ENCODE measurements around the gene CDC123. TPM values are rescaled to one million over a fixed set of nuclear protein-coding genes. Genes with fewer than 3 reads are reported as not detected.
"Not testable (repeated sequence)": the region's sequence is repeated elsewhere in the genome, so short reads cannot be mapped to it uniquely, and the experiment has no call there.

Gene CDC123
- total RNA-seq, 1 donor from 2014 or later, result 146 TPM

DNA sequence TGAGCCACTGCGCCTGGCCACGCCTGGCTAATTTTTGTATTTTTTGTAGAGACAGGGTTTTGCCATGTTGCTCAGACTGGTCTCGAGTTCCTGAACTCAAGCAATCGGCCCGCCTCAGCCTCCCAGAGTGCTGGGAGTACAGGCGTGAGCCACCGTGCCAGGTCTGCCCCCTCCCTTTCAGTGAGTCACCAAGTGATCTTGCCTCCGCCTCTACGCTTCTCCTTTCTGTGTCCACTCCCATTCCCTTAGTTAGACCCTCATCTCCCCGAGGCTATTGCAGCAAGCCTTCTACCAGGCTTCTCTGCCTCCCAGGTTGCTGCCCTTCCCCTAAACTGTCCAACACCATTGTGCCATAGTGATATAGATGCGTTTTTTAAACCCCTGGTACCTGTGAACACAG, 32.9 kb downstream of the CDC123 start:
- no peak for DNase-seq (ENCODE audit: low spot score in 2 of 2)

DNA sequence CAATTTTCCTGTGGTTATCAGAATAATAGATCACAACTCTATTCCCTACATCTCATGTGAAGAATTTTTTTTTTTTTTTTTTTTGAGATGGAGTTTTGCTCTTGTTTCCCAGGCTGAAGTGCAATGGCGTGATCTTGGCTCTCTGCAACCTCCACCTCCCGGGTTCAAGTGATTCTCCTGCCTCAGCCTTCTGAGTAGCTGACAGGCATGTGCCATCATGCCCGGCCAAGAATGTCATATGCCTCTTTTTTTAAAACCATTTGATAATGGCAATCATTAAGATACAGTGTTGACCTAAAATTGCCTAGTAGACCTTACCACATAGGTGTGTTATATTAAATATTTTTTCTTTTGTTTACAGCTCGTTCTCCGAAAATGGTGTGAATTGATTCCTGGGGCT, 38.7 kb downstream of the CDC123 start:
- FAIRE-seq; DNase-seq (ENCODE audit: low spot score in 2 of 2): not testable (repeated sequence)

More for the DNA sequence above, 32.9 kb downstream of the CDC123 start:
- no peak for FAIRE-seq

DNA sequence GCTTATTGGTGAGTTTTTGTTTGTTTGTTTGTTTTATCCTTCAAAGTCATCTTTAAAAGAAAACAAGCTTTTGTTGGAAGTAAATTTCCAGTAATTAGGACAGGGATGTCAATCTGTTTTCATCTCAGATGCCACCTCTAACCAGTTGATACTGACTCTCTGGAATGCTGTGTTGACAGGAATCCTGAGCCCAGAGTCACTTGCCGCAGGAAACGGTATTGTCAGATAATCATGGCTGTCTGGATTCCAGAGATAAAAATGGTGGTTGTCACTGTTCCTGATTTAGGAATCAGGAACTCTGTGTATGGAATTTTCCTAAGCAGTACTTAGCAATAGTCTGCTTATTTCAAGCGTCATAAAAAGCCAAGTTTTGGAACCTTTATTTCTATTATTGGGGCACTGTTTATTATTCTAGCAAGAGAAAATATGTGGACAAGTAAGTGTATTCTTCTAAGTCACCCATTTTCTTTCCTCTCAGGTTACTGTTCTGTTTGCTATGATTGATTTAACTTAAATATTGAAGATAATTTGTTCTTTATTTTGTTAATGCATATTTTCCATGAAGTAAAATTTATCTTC, 39.2 kb downstream of the CDC123 start:
- DNase-seq (ENCODE audit: low spot score in 2 of 2) (no peak), FAIRE-seq (no peak)

DNA sequence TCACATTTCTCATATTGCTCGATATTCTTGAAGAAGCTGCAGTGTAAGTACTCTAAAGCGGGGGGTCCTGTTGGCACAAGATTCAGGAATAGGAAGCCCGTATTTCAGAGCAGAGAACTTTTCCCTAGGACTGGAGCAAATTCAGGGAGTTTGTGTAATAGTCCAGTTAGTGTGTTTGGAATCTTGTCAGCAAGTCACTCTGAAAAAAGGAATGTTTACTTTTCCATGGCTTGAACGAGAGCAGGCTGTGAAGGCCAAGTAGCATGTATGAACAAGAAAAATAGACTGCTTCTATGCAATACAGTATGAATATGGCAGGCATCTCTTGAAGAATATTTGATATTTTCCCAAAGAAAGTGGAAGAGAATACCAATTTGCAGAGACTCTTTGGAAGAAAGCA, 39.8 kb downstream of the CDC123 start:
- FAIRE-seq (no peak), DNase-seq (ENCODE audit: low spot score in 2 of 2) (no peak)

DNA sequence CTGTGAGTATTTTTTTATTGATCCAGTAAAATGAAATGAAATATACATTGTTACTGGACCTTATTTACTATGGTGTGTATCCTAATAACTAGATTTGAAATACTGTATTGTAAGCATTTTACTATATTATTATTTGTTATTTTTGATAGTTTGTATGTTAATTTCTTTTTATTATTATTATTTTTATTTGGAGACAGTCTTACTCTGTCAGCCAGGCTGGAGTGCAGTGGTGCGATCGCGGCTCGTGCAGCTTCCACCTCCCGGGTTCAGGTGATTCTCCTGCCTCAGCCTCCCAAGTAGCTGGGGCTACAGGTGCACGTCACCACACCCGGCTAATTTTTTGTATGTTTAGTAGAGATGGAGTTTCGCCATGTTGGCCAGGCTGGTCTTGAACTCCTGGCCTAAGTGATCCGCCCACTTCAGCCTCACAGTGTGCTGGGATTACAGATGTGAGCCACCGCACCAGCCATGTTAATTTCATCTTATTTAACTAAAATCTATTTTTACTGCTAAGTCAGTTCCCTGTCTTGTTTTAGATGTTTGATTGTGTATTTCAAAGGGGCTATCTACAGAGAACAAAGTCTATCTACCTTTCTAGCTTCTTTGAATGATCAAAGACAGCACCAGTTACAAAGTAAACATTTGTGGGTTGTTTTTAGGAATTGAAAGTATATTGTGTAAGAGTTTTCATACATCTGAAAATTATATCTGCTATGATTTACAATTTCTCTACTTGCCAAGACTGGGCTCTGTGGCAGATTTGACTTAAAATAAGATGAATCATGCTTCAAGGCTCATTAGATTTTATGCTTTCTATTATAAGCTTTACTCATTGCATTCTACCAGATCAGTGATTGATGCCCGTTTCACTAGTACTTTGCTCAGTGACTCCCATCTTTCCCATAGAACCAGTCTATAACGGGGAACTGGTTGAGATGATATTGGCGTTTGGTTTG, 41.6 kb downstream of the CDC123 start:
- peak; percentile 3 for FAIRE-seq
- no peak for DNase-seq (ENCODE audit: low spot score in 2 of 2)

DNA sequence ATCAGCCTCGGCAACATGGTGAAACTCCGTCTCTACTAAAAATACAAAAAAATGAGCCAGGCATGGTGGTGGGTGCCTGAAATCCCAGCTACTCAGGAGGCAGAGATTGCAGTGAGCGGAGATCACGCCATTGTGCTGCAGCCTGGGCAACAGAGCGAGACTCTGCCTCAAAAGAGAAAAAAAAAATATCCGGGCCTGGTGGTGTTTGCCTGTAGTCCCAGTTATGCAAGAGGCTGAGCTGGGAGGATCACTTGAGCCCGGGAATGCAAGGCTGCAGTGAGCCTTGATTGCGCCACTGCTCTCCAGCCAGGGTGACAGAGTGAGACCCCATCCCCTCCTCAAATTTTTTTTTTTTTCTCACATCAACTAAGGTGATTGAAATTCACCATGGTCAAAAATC, 42.8 kb downstream of the CDC123 start:
- FAIRE-seq, result no peak
- DNase-seq (ENCODE audit: low spot score in 2 of 2), result no peak

- no peak for FAIRE-seq
- DNase-seq (ENCODE audit: low spot score in 2 of 2), result no peak
These were observed 46.0 kb downstream of the CDC123 start for GRCh38 chr10:12241810-12242529.

DNA sequence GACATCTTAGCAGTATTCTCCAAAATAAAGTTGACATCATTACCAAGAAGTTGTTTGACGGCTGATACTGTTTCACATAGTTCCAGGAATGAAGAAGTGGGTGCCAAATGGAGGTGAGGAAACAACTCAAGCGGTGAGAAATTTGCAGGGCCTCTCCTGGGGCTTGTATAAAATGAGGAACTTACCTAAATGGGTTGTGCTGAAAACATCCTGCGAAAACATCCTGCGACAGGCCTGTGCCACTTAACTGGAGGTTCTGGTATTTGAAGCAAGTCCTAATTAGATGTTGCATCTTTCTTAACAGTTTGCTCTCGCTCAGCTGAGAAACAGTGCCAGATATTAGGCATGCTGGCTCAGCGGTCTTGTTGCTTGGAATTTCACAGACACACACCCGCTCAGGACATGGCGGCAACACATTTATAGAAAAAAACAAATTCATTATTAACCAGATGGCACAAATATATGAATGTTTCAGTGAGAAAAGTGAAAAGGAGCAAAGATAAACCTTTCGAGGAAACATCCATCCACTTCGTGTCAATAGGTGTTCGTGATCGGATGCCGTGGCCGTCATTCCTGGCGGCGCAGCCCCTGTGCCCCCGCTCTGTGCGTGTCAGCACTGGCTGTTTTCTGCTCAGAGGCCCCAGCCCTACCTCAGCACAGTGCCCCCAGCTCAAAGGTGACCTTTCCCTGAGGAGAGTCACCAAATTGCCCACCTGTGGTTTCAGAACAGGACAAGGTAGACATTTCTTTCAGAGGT, 48.1 kb downstream of the CDC123 start:
- FAIRE-seq (no peak), DNase-seq (ENCODE audit: low spot score in 2 of 2) (no peak)

DNA sequence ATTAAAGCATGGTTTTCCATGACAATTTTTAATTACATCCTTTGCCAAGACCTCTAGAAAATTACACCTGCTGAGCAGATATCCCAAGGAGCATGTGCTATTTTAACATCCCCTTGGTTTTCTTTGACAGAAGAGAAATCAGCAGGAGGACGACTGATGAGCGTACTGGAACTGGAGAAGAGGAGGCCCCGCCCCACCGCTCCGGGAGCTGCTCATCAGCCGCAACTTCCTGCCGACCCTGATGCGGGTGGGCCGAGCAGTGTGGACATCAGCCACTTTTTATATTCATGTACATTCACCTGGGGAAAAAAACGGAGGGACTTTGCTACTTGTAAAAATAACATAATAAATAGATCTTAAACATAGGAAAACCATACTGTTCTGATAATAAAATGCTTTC, 54.2 kb downstream of the CDC123 start:
- no peak for FAIRE-seq
- no peak for DNase-seq (ENCODE audit: low spot score in 2 of 2)

DNA sequence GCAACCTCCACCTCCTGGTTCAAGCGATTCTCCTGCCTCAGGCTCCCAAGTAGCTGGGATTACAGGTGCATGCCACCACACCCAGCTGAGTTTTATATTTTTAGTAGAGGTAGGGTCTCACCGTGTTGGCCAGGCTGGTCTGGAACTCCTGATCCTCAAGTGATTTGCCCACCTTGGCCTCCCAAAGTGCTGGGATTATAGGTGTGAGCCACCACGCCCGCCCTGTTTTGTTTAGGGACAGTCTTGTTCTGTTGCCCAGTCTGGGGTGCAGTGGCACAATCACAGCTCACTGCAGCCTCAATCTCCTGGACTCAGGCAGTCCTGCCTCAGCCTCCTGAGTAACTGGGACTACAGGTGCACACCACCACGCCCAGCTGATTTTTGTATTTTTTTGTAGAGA, 54.7 kb downstream of the CDC123 start:
- DNase-seq (ENCODE audit: low spot score in 2 of 2); FAIRE-seq: not testable (repeated sequence)

DNA sequence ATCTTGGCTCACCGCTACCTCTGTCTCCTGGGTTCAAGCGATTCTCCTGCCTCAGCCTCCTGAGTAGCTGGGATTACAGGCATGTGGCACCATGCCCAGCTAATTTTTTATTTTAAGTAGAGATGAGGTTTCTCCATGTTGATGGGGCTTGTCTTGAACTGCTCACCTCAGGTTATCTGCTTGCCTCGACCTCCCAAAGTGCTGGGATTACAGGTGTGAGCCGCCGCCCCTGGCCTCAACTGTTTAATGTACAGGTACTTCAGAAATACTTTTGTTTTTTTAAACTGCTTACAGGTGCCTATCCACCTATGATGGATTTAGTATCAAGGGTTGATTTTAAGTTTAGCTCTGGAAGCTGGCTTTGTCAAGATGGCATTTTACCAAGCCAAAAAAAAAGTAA, 55.6 kb downstream of the CDC123 start:
- no peak for DNase-seq (ENCODE audit: low spot score in 2 of 2)
- no peak for FAIRE-seq

- FAIRE-seq (no peak), DNase-seq (ENCODE audit: low spot score in 2 of 2) (no peak)
These were observed 57.0 kb downstream of the CDC123 start for GRCh38 chr10:12252882-12253546.

GRCh38 chr10:12255048-12255447, 59.1 kb downstream of the CDC123 start:
- DNase-seq (ENCODE audit: low spot score in 2 of 2), result no peak
- FAIRE-seq, result no peak

- no peak for FAIRE-seq
- DNase-seq (ENCODE audit: low spot score in 2 of 2), result no peak
These were observed 64.0 kb downstream of the CDC123 start for GRCh38 chr10:12259988-12260387.

DNA sequence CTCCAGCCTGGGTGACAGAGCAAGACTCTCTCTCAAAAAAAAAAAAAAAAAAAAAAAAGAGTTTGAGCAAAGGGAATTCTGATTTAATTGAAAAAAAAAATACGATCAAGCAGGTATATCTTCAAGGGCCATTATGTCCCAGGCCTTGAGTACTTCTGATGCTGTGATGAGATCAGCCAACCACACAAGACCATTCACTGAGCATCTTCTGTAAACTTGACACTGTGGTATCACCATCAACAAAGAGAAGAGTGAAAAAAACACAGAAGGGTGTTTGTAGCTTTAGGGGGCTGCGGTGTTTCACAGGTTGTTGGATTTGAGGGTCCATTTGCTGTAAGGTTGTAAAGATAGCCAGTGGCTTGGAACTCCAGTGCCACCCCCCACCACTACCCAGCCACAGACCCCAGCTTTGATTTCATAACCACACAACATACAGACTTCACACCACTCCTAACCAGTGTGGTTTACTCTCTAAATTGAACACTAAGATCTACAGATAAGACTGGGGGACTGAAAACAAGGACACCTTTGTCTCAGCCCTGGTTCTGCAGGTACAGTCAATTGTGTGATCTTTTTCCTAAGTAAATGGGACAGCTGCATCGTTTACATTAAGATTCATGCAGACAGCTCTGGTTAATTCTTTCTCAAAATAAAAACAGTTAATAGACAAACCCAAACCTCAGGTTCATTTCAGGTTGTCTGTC, 66.4 kb downstream of the CDC123 start:
- no peak for DNase-seq (ENCODE audit: low spot score in 2 of 2)
- no peak for FAIRE-seq

DNA sequence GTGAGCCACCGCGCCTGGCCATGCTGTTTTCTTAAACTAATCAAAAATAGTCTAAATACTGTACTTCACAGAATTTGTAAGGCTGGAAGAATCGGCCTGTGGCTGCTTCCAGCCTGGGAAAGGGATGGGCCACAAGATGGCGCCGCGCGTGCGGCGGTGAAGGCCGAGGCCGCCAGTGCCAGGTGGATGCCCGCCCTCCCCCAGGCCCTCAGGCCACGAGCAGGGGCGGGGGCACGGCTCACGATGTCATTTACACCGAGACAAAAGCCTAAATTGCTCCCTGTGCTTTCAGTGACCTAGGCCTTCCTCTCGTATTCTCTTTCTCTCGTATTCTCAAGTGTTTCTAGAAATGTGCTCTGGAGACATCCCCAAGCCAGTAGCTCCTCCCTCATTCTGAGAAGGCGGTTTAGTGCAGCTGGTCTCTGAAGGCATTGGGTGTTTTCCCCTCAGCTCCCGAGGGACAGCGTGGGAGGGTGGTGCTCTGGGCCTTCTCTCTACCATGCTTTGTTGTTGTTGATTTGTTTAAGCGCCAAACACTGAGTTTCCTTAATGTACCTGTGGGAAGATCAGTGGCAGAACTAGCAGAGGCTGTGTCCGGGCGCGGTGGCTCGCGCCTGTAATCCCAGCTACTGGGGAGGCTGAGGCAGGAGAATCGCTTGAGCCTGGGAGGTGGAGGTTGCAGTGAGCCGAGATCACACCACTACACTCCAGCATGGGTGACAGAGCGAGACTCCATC, 68.4 kb downstream of the CDC123 start:
- FAIRE-seq (no peak), DNase-seq (ENCODE audit: low spot score in 2 of 2) (peak; percentile 40 to 79)

DNA sequence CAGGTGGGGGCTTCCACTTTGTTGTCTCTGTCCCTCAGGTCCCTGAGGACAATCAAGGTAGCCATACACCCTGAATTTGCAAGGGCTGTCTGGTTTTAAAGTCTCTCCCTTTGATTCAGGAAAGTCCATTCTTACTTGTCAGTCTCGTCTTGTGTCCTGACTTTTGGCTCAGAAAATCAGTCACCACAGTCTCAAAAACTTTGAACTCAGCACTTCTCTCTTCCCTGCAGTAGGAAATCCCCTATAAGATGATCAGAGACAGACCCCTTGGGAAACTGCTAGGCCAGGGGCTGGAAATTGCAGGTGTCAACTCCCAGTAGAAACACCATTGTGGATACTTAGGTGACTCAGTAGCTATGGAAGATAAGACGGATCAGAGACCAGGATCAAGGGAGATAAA, 73.1 kb downstream of the CDC123 start:
- FAIRE-seq, result no peak
- DNase-seq (ENCODE audit: low spot score in 2 of 2), result no peak

- no peak for FAIRE-seq
- DNase-seq (ENCODE audit: low spot score in 2 of 2), result no peak
These were observed 75.2 kb downstream of the CDC123 start for GRCh38 chr10:12271210-12271540.

GRCh38 chr10:12277862-12278261, 81.9 kb downstream of the CDC123 start:
- FAIRE-seq; DNase-seq (ENCODE audit: low spot score in 2 of 2): not testable (repeated sequence)
